ENCODE measurements around the gene WDR47.
"Not testable (repeated sequence)": the region's sequence is repeated elsewhere in the genome, so short reads cannot be mapped to it uniquely, and the experiment has no call there.

WDR47 gene

GRCh38 chr1:109041621-109042468 is at the start of gene WDR47:
Gene WDR47, minus strand, starts transcription at chr1:109042102. Its CDS starts 18,590 bp downstream, at chr1:109023512.
- DNase-seq = peak; percentile 97

- DNase-seq = no peak
Measured at GRCh38 chr1:109091078-109091838, 49.4 kb upstream of the WDR47 start.

GRCh38 chr1:109090196-109091077 is 48.5 kb upstream of the WDR47 start, which contains the start of gene TMEM167B:
Gene TMEM167B, plus strand, starts transcription at chr1:109090764. Its CDS starts 109 bp downstream, at chr1:109090873.
- DNase-seq = peak; percentile 88 to 90

GRCh38 chr1:109089242-109090015 is 47.5 kb upstream of the WDR47 start:
- DNase-seq = peak; percentile 23 to 43

GRCh38 chr1:109084563-109085517 is 42.9 kb upstream of the WDR47 start:
- no peak for DNase-seq

GRCh38 chr1:109083923-109084322 is 42.0 kb upstream of the WDR47 start:
- no peak for DNase-seq

GRCh38 chr1:109083501-109083900 is 41.6 kb upstream of the WDR47 start:
- DNase-seq = no peak

GRCh38 chr1:109080441-109081082 is 38.7 kb upstream of the WDR47 start:
- no peak for DNase-seq

GRCh38 chr1:109079240-109079622 is 37.3 kb upstream of the WDR47 start:
- DNase-seq = no peak

- DNase-seq = no peak
Measured at GRCh38 chr1:109078317-109078716, 36.4 kb upstream of the WDR47 start.

GRCh38 chr1:109075531-109076490 is 33.9 kb upstream of the WDR47 start, which contains the start of gene TAF13:
Gene TAF13, minus strand, starts transcription at chr1:109076003. Its CDS starts 56 bp downstream, at chr1:109075947.
- peak; percentile 88 to 92 for DNase-seq

GRCh38 chr1:109069294-109069693 is 27.4 kb upstream of the WDR47 start:
- DNase-seq = no peak

- no peak for DNase-seq
Measured at GRCh38 chr1:109067883-109068282, 26.0 kb upstream of the WDR47 start.

GRCh38 chr1:109065137-109065536 is 23.2 kb upstream of the WDR47 start:
- no peak for DNase-seq

GRCh38 chr1:109061183-109061582 is 19.3 kb upstream of the WDR47 start:
- no peak for DNase-seq

- no peak for DNase-seq
Measured at GRCh38 chr1:109060707-109061106, 18.8 kb upstream of the WDR47 start.

GRCh38 chr1:109059026-109059425 is 17.1 kb upstream of the WDR47 start:
- DNase-seq = no peak

GRCh38 chr1:109056064-109056463 is 14.2 kb upstream of the WDR47 start:
- no peak for DNase-seq

- DNase-seq = not testable (repeated sequence)
Measured at GRCh38 chr1:109052145-109052544, 10.2 kb upstream of the WDR47 start.
